Stimulated activated CD8-positive, alpha-beta memory T cell treated with anti-CD3 and anti-CD28 coated beads, Interleukin-12 subunit alpha, Interleukin-12 subunit beta, amount 100 ng/mL, for 1 hour (primary cell): ENCODE results near the gene GALM.
"Not testable (repeated sequence)": the region's sequence is repeated elsewhere in the genome, so short reads cannot be mapped to it uniquely, and the experiment has no call there.

Experiments used
- DNase-seq: peaks from one replicate; pipeline ENCODE4 v3.0.0-alpha.2; 2020; ENCODE audit warnings: low read depth

Gene GALM

DNA sequence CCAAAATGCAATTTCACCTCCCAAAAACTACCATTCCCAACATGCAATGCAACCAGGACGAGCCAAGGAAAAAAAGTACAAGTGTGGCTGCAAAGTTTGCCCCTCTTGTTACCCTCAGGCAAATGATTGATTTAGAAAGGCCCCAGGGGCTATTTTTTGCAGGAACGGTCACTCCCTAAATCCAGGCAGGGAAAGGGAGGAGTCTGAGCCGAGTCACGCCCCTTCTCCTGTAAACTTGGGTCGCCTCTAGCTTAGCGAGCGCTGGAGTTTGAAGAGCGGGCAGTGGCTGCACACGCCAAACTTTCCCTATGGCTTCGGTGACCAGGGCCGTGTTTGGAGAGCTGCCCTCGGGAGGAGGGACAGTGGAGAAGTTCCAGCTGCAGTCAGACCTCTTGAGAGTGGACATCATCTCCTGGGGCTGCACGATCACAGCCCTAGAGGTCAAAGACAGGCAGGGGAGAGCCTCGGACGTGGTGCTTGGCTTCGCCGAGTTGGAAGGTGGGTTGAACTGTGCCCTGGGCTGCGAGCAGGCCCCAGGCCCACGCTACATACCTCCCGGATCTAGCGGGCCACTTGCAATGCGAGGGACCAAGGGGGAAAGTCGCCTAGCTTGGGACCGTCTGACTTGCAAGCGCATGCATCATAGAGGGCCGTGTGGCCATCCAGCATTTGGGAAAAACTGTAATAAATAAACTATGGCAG, at the start of gene GALM:
TSS of gene GALM (plus strand) at position 261 of the 702 bp plus-strand sequence. CDS start at position 309, 48 bp downstream.
- DNase-seq: peak; percentile 4

- DNase-seq: no peak
Measured at GRCh38 chr2:38617301-38617700, 48.6 kb upstream of the GALM start.

GRCh38 chr2:38619458-38620164, 46.3 kb upstream of the GALM start:
- DNase-seq: no peak

DNA sequence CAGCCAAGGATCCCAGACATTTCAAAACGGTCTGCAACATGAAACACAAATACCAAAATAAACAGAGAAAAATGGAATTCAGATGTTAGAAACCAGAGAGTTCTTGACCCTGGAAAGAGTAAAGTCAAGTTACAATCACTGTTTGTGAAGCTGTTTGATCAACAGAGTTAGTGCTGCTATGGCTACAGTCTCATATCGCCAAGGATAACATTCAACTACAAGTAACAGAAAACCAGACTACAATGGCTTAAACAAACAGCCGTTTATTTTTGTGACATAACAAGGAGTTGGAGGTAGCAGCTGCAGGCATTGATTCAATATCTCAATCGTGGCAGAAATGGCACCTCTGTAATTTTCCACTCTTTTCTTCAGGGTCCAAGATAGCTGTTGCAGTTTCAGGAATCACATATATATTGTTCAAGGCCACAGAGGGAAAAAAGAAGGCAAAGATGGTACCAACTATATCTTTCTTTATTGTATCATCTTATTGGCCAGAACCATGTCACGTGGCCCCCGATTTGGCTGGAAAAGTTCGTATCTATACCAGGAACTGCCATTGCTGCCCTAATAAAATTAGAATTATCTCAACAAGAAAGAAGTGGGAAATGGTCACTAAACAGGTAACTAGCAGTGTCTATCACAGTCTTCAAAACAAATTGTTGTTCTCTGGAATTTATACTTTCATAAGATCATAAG, 45.5 kb upstream of the GALM start:
- no peak for DNase-seq

- DNase-seq: no peak
Measured at GRCh38 chr2:38621018-38621417, 44.9 kb upstream of the GALM start.

- no peak for DNase-seq
Measured at GRCh38 chr2:38622210-38622609, 43.7 kb upstream of the GALM start.

GRCh38 chr2:38626326-38627035, 39.4 kb upstream of the GALM start:
- no peak for DNase-seq

GRCh38 chr2:38627391-38627790, 38.5 kb upstream of the GALM start:
- DNase-seq: no peak

DNA sequence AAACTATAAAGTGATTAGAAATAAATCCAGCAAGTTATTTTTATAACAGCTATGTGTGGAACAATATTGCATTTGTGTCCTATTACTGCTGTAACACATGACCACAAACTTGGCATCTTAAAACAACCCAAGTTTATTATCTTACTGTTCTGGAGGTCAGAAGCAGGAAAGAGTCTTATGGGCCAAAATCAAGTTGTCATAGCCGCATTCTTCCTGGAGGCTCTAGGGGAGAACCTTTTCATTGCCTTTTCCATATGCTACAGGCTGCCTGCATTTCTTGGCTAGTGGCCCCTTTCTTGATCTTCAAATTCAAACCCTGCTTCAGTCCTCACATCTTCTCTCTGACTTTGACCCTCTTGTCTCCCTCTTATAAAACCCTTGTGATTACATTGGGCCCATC, 36.2 kb upstream of the GALM start:
- no peak for DNase-seq

DNA sequence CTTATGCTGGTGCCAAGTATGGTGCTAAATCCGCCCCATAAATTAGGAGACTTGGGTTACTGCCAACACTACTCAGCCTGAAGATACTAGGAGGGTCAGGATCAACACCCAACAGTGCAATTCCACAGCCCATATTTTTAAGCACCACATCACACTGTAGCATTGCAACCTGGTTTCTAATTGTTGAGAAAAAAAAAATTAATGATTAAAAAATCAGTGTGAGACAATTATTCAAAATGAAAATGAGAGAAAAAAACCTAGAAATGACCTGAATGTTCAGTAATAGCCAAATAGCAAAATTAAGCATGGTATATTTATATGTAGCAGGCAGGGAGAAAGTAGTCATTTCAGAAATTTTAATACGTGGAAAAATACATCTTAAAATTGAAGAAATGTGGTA, 33.9 kb upstream of the GALM start:
- no peak for DNase-seq

DNA sequence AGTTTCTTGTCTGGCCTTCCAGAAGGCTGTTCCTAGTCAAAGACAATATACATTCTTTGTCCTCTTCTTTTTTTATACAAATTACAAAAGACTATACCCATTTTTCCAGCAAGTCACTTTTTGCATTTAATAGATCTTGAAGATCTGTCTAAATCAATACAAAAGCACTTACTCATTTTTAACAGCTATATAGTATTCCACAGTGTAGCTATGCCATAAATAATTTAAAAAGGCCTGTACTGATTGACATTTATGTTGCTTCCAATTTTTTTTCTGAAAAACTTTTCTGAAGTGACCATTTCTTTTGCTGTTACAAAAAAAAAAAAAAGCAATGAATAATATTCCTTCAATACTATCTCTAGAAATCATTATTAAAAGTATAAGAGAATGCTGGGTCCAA, 32.9 kb upstream of the GALM start:
- no peak for DNase-seq

GRCh38 chr2:38633895-38634294, 32.0 kb upstream of the GALM start:
- no peak for DNase-seq

- DNase-seq: no peak
Measured at GRCh38 chr2:38634684-38635083, 31.2 kb upstream of the GALM start.

- no peak for DNase-seq
Measured at GRCh38 chr2:38635139-38635538, 30.8 kb upstream of the GALM start.

DNA sequence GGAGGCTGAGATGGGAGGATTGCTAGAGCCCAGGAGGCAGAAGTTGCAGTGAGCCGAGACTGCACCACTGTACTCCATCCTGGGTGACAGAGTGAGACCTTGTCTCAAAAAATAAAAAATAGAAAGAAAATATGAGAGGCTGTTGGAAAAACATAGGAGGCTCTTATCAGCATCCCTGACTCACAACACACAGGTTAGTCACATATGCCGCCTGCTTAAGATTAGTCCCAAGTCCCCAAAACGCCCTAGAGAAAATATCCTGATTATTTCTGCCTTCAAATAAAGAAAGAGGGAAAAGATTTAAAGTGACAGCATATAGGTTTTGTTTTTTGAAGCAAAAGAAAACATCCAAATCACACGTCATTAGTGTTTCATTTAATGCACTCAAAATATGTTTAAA, 29.8 kb upstream of the GALM start:
- DNase-seq: no peak

DNA sequence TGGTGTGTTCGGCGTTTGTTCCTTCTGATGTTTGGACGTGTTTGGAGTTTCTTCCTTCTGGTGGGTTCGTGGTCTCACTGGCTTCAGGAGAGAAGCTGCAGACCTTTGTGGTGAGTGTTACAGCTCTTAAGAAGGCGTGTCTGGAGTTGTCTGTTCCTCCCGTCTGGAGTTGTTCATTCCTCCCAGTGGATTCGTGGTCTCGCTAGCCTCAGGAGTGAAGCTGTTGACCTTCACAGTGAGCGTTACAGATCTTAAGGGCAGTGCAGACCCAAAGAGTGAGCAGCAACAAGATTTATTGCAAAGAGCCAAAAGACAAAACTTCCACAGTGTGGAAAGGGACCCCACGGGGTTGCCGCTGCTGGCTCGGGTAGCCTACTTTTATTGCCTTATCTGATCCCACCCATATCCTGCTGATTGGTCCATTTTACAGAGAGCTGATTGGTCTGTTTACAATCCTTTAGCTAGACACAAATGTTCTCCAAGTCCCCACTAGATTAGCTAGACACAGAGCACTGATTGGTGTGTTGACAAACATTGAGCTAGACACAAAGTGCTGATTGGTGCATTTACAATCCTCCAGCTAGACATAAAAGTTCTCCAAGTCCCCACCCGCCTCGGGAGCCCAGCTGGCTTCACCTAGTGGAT, 23.4 kb upstream of the GALM start:
- DNase-seq: not testable (repeated sequence)

GRCh38 chr2:38643021-38643671, 22.8 kb upstream of the GALM start:
- no peak for DNase-seq

GRCh38 chr2:38643683-38644511, 22.0 kb upstream of the GALM start:
- DNase-seq: not testable (repeated sequence)

DNA sequence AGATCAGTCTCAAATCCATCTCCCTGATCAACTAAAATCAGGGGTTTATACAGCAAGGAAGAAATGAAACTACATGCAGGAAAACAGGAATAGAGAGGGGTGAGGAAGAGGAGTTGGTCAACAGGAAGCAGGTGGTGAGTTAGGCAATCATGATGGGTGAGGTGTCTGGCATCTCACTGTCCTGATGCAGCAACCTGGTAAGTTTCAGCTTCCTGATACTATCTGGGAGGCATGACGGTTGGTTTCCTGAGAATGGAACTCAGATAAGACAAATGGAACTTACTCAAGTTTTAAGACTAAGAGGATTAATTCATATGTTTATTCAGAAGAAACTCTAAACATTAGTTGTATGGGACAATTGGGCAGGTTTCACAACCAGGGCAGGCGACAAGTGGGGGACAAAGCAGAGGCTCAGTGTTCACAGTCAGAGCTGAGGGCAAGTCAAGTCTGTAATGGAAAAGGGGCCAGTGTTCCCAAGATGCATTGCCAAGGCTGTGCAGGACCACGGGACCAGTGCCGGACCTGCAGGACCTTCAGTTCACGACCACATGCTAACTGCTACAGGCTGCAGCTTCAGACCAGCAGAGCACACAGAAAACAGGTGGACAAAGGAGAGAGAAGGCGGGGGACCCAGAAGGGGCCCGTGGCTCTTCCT, 17.7 kb upstream of the GALM start:
- DNase-seq: no peak

GRCh38 chr2:38649176-38649728, 16.7 kb upstream of the GALM start:
- no peak for DNase-seq
